Endodermal cell (in vitro differentiated cells): ENCODE results near the gene POLRMT. TPM values are rescaled to one million over a fixed set of nuclear protein-coding genes. Genes with fewer than 3 reads are reported as not detected.
A peak's percentile ranks its signal among the peaks of the same experiment; 100 is the strongest.

Source experiments
- DNase-seq: peaks from one replicate; pipeline ENCODE4 v3.0.0-alpha.2; 2017
- H3K27ac ChIP-seq: 2 replicates; pipeline ENCODE4 v1.5.1; 2013; ENCODE audit warnings: mild to moderate bottlenecking, low read depth, low read length, moderate library complexity
- H3K27me3 ChIP-seq: 2 replicates; pipeline ENCODE4 v1.6.1; 2013; ENCODE audit warnings: mild to moderate bottlenecking, low read length, moderate library complexity; ENCODE audit not compliant: insufficient read depth, control insufficient read depth, poor library complexity, severe bottlenecking
- H3K36me3 ChIP-seq: 2 replicates; pipeline ENCODE4 v1.7.0; 2013; ENCODE audit warnings: mild to moderate bottlenecking, low read length, moderate library complexity; ENCODE audit not compliant: control insufficient read depth, insufficient read depth
- H3K4me1 ChIP-seq: one replicate; pipeline ENCODE4 v1.7.0; 2013; ENCODE audit warnings: low read length; ENCODE audit not compliant: control insufficient read depth, insufficient read depth
- H3K4me3 ChIP-seq: 2 replicates; pipeline ENCODE4 v1.5.1; 2013; ENCODE audit warnings: mild to moderate bottlenecking, low read length, moderate library complexity
- H3K9ac ChIP-seq: 2 replicates; pipeline ENCODE4 v1.6.1; 2013; ENCODE audit warnings: mild to moderate bottlenecking, low read length, moderate library complexity; ENCODE audit not compliant: poor library complexity, severe bottlenecking; ENCODE audit errors: extremely low read depth
- H3K9me3 ChIP-seq: 2 replicates; pipeline ENCODE4 v1.6.1; 2013; ENCODE audit warnings: mild to moderate bottlenecking, low read length, moderate library complexity; ENCODE audit not compliant: control insufficient read depth
- H3K27ac Mint-ChIP-seq: 2 replicates; pipeline ENCODE4 v1.8.0; 2020; ENCODE audit warnings: mixed read lengths
- H3K27me3 Mint-ChIP-seq: 2 replicates; pipeline ENCODE4 v1.8.0; 2021; ENCODE audit warnings: mild to moderate bottlenecking, mixed read lengths; ENCODE audit not compliant: insufficient read depth
- H3K36me3 Mint-ChIP-seq: 2 replicates; pipeline ENCODE4 v1.8.0; 2020; ENCODE audit warnings: low read depth, mixed read lengths
- H3K4me1 Mint-ChIP-seq: 2 replicates; pipeline ENCODE4 v1.8.0; 2020; ENCODE audit warnings: mixed read lengths
- H3K4me3 Mint-ChIP-seq: 2 replicates; pipeline ENCODE4 v1.8.0; 2020; ENCODE audit warnings: mild to moderate bottlenecking, moderate library complexity, mixed read lengths
- H3K9me3 Mint-ChIP-seq: 2 replicates; pipeline ENCODE4 v1.8.0; 2020; ENCODE audit warnings: mild to moderate bottlenecking, mixed read lengths
- WGBS, 2 experiments: methylation state at CpG; one replicate each; pipeline versions ENCODE4 v1.1.5 to v1.1.7; 2013; ENCODE audit warnings: missing lambda C conversion rate in 2 of 2, mixed read lengths in 1 of 2; ENCODE audit not compliant: insufficient coverage in 1 of 2, insufficient read length in 1 of 2; 5-methylcytosine and 5-hydroxymethylcytosine counted together
- total RNA-seq, 2 donors: library from RNA; stranded (reverse); fragmentation: NEBNext Ultra II Directional in 1 of 2; extraction: Animal tissue kit (Norgen Biotek cat#: 25700) in 1 of 2; gene quantifications; 2 replicates in 1 of 2; 3 replicates in 1 of 2; pipeline ENCODE4 v1.2.1, GENCODE V29; 2021
- TF ChIP-seq, protein P1 (sequence below): fragments of 200-600 bp; sonication (generic); conservative IDR thresholded peaks from 2 replicates; pipeline ENCODE4 v1.5.0; 2021; ENCODE audit warnings: antibody characterized with exemption, mild to moderate bottlenecking

POLRMT gene
- total RNA-seq, 2 donors from 2014 or later, result 76.6 to 86.4 TPM

DNA sequence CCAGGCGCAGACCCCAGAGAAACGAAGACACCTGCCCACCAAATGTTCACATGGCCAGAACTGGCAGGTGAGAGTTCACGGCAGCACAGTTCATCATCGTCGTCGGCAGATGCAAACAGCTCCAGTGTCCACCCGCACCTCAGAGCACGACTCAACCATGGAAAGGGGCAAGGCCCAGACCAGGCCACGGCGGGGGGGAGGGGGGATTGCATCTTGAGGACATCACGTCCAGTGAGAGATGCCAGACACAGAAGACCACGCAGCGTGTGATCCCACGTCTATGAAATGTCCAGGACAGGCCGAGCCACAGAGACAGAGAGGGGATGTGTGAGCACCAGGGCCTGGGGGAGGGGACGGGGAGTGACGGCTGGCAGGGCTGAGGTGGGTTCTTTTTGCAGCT lies 22.4 kb upstream of the POLRMT start:
- Histone ChIP-seq H3K36me3 (peaks cover 15% of the 10 kb centered on the region), H3K27me3 (no peaks in the 10 kb centered on the region), H3K9ac (no peak overlapping the region), H3K4me1 (no peaks in the 10 kb centered on the region), H3K9me3 (no peaks in the 10 kb centered on the region), H3K4me3 (no peak overlapping the region), H3K27ac (no peak overlapping the region)
- no peaks in the 10 kb centered on the region for H3K9me3 Mint-ChIP-seq
- no peaks in the 10 kb centered on the region for H3K27me3 Mint-ChIP-seq
- DNase-seq, result no peak
- peaks cover 5% of the 10 kb centered on the region for H3K36me3 Mint-ChIP-seq
- H3K27ac Mint-ChIP-seq, result peak overlapping the region; percentile 44
- peaks cover 4% of the 10 kb centered on the region for H3K4me1 Mint-ChIP-seq
- 92 to 96% methylated on average over 14 to 17 of the region's 17 CpGs for WGBS, 2 experiments
- TF ChIP-seq, protein P1, sequence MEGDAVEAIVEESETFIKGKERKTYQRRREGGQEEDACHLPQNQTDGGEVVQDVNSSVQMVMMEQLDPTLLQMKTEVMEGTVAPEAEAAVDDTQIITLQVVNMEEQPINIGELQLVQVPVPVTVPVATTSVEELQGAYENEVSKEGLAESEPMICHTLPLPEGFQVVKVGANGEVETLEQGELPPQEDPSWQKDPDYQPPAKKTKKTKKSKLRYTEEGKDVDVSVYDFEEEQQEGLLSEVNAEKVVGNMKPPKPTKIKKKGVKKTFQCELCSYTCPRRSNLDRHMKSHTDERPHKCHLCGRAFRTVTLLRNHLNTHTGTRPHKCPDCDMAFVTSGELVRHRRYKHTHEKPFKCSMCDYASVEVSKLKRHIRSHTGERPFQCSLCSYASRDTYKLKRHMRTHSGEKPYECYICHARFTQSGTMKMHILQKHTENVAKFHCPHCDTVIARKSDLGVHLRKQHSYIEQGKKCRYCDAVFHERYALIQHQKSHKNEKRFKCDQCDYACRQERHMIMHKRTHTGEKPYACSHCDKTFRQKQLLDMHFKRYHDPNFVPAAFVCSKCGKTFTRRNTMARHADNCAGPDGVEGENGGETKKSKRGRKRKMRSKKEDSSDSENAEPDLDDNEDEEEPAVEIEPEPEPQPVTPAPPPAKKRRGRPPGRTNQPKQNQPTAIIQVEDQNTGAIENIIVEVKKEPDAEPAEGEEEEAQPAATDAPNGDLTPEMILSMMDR, result no peak
- no peak overlapping the region for H3K4me3 Mint-ChIP-seq

DNA sequence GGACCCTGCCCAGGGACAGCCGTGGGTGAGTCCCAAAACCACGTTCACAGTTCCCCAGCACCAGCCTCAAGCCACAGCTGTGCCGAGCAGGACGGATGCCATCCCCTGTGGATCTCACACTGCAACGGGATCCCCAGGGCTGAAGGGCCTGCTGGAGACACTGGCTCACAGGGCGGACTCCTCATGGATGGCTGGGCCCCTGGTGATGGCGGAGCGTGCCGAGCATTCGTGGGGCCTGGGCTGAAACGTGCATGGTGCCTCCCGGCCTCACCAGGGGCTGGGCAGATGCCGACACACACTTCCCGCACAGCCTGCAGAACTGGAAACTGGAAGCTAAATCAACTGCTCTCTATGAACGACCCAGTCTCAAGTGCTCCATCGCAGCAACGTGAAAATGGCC lies 20.1 kb upstream of the POLRMT start:
- H3K36me3 ChIP-seq, result peaks cover 15% of the 10 kb centered on the region
- H3K9ac ChIP-seq, result no peak overlapping the region
- H3K27ac ChIP-seq, result no peak overlapping the region
- peak overlapping the region; percentile 30 for H3K27ac Mint-ChIP-seq
- H3K4me3 ChIP-seq, result no peak overlapping the region
- TF ChIP-seq, protein P1, result no peak
- no peak for DNase-seq
- H3K4me1 Mint-ChIP-seq, result no peaks in the 10 kb centered on the region
- H3K27me3 ChIP-seq, result no peaks in the 10 kb centered on the region
- 96 to 97% methylated on average over 13 to 17 of the region's 17 CpGs for WGBS, 2 experiments
- H3K4me1 ChIP-seq, result no peaks in the 10 kb centered on the region
- no peaks in the 10 kb centered on the region for H3K9me3 ChIP-seq
- no peaks in the 10 kb centered on the region for H3K27me3 Mint-ChIP-seq
- no peaks in the 10 kb centered on the region for H3K9me3 Mint-ChIP-seq
- H3K36me3 Mint-ChIP-seq, result peaks cover 11% of the 10 kb centered on the region
- no peak overlapping the region for H3K4me3 Mint-ChIP-seq

DNA sequence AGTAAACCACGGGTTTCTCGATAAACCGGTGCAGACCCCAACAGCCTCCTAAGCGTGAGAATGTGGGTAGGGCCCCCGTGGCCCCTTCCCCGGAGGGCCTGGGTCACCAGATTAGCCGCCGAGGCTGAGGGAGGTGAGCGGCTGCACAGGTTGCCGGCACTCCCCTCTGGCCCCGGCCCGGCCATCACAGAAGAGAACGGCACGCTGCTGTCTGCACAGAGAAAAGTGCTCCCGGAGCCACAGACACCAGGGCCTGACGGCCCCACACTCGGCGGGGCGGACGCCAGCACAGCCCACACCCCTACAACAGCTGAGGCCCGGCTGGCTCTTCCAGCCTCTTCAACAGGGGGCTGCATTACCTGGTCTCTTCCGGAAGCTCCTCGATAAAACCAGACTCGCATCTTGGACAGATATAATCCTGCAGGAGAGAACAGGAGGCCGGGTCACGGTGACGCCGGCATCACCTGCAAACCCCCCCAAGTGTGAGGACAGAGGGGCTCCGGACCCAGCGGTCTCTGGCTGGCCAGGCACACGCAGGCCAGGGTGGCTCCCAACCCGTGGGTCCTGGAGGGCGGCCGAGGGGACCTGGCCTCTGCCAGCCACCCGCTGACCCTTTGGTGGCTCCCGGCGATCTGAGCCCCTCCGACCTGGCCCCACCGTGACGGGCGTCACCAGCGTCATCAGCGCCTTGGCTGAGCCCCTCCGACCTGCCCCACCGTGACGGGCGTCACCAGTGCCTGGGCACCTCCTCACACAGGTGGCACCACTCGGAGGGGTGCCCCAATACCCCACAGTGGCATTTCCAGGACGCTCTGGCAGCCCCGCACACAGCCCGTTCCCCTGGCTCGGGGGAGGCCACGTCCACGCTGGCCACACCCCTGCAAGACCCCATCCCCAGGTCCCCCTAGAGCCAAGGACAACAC lies 19.4 kb upstream of the POLRMT start:
- Mint-ChIP-seq H3K27ac (no peak overlapping the region), H3K36me3 (peaks cover 11% of the 10 kb centered on the region), H3K9me3 (no peaks in the 10 kb centered on the region), H3K27me3 (no peaks in the 10 kb centered on the region), H3K4me1 (no peaks in the 10 kb centered on the region), H3K4me3 (no peak overlapping the region)
- H3K9me3 ChIP-seq, result no peaks in the 10 kb centered on the region
- peaks cover 15% of the 10 kb centered on the region for H3K36me3 ChIP-seq
- TF ChIP-seq, protein P1, result no peak
- WGBS, 2 experiments, result 94% methylated on average over 37 to 54 of the region's 54 CpGs
- no peak overlapping the region for H3K9ac ChIP-seq
- H3K27me3 ChIP-seq, result no peaks in the 10 kb centered on the region
- DNase-seq, result no peak
- H3K4me1 ChIP-seq, result no peaks in the 10 kb centered on the region
- H3K4me3 ChIP-seq, result no peak overlapping the region
- H3K27ac ChIP-seq, result no peak overlapping the region
